HFF-Myc (cell line): ENCODE results near the gene STARD7.
A peak's percentile ranks its signal among the peaks of the same experiment; 100 is the strongest.

Experiments used
- DNase-seq: peaks from one replicate; pipeline ENCODE4 v3.0.0-alpha.2; 2011; ENCODE audit warnings: low read depth; ENCODE audit errors: extremely low read depth
- H3K4me3 ChIP-seq: replicated peaks from 2 replicates; pipeline ENCODE4 v1.5.1; 2011; ENCODE audit warnings: low read depth, mild to moderate bottlenecking, control low read depth, low read length
- CTCF ChIP-seq: IDR thresholded peaks from 2 replicates; pipeline ENCODE4 v1.5.1; 2012; ENCODE audit warnings: mild to moderate bottlenecking, low read depth, low read length, control low read depth; ENCODE audit errors: missing control alignments

The STARD7 gene

GRCh38 chr2:96214554-96214953 lies 5.9 kb upstream of the STARD7 start:
- no peak overlapping the region for H3K4me3 ChIP-seq
- TF ChIP-seq CTCF = no peak
- no peak for DNase-seq

- no peak overlapping the region for H3K4me3 ChIP-seq
- no peak for TF ChIP-seq CTCF
- DNase-seq = no peak
These were observed 4.8 kb upstream of the STARD7 start for GRCh38 chr2:96213379-96213778.

GRCh38 chr2:96212339-96212738 lies 3.7 kb upstream of the STARD7 start:
- no peak for DNase-seq
- no peak overlapping the region for H3K4me3 ChIP-seq
- no peak for TF ChIP-seq CTCF

DNA sequence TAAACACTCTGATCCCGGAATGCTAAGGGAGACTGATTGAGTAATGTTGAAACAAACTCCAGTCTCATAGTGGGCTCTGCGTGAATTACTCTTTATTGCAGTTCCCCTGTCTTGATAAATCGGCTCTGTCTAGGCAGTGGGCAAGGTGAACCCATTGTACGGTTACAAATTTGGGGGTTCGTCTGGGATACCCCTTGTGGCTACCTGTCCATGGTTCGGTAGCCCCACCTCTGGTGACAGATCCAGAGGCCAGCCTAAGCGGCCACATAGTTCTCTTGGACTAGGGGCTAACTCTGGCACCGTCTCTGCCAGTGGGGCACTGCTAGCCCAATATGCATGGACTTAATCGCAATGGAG lies 1.1 kb upstream of the STARD7 start:
- peak overlapping the region; percentile 92 for H3K4me3 ChIP-seq
- DNase-seq = no peak
- no peak for TF ChIP-seq CTCF

GRCh38 chr2:96209011-96209728 lies 543 bp upstream of the STARD7 start:
- no peak for DNase-seq
- no peak for TF ChIP-seq CTCF
- peak overlapping the region; percentile 92 for H3K4me3 ChIP-seq

GRCh38 chr2:96207774-96208142 lies 869 bp downstream of the STARD7 start:
- no peak for TF ChIP-seq CTCF
- H3K4me3 ChIP-seq = peak overlapping the region; percentile 92
- DNase-seq = no peak
